HEK293 (cell line): ENCODE results near the gene MAVS.

Experiments used
- ATF2 ChIP-seq: fragments of 450-650 bp; formaldehyde crosslinking; IDR thresholded peaks from 2 replicates; pipeline ENCODE4 v1.5.1; 2016; ENCODE audit warnings: missing biosample characterization, missing genetic modification characterization, low read depth
- CTCF ChIP-seq: fragments of 450-650 bp; formaldehyde crosslinking; IDR thresholded peaks from 2 replicates; pipeline ENCODE4 v1.5.1; 2016; ENCODE audit warnings: missing biosample characterization, missing genetic modification characterization
- REST ChIP-seq: fragments of 450-650 bp; formaldehyde crosslinking; IDR thresholded peaks from 2 replicates; pipeline ENCODE4 v1.5.1; 2016; ENCODE audit warnings: missing biosample characterization, missing genetic modification characterization
- ZNF830 ChIP-seq: fragments of 450-650 bp; IDR thresholded peaks from 2 replicates; pipeline ENCODE4 v1.5.0; 2018; ENCODE audit warnings: missing biosample characterization, missing genetic modification characterization, low read depth, mild to moderate bottlenecking, moderate library complexity

GRCh38 chr20:3800256-3800877 lies 46.3 kb upstream of the MAVS start:
- TF ChIP-seq REST (tag by site-specific recombination) (no peak), ZNF830 (no peak), ATF2 (no peak), CTCF (tag by site-specific recombination) (no peak)
